SK-N-SH treated with all-trans-retinoic acid at 6 μM for 48 hours (cell line): ENCODE measurements around the gene MAP3K12.

ENCODE experiments used
- ARNTL ChIP-seq: fragments of 450-650 bp; formaldehyde crosslinking; IDR thresholded peaks from 2 replicates; pipeline ENCODE4 v1.5.0; 2020; ENCODE audit warnings: low read depth, mild to moderate bottlenecking, moderate library complexity, borderline replicate concordance
- BACH2 ChIP-seq: fragments of 250-450 bp; sonication (Bioruptor Pico); IDR thresholded peaks from 2 replicates; pipeline ENCODE4 v1.9.0; 2021; ENCODE audit warnings: mild to moderate bottlenecking, borderline replicate concordance
- POU6F1 ChIP-seq: fragments of 250-450 bp; sonication (Bioruptor Pico); IDR thresholded peaks from 2 replicates; pipeline ENCODE4 v1.8.0; 2021; ENCODE audit warnings: low read depth, mild to moderate bottlenecking, moderate library complexity, borderline replicate concordance
- RARB ChIP-seq: fragments of 250-450 bp; sonication (Bioruptor Pico); IDR thresholded peaks from 2 replicates; pipeline ENCODE4 v1.8.0; 2021; ENCODE audit warnings: mild to moderate bottlenecking, moderate library complexity
- SNAI2 ChIP-seq: fragments of 250-450 bp; sonication (Bioruptor Pico); IDR thresholded peaks from 2 replicates; pipeline ENCODE4 v1.5.0; 2020; ENCODE audit warnings: mild to moderate bottlenecking, moderate library complexity
- TCF4 ChIP-seq: fragments of 250-450 bp; sonication (Bioruptor Pico); IDR thresholded peaks from 2 replicates; pipeline ENCODE4 v1.8.0; 2021; ENCODE audit warnings: mild to moderate bottlenecking, moderate library complexity, borderline replicate concordance
- ZC3H10 ChIP-seq: fragments of 250-450 bp; sonication (Bioruptor Pico); IDR thresholded peaks from 2 replicates; pipeline ENCODE4 v1.5.1; 2021; ENCODE audit warnings: mild to moderate bottlenecking, moderate library complexity
- ZNF70 ChIP-seq: fragments of 450-650 bp; formaldehyde crosslinking; IDR thresholded peaks from 2 replicates; pipeline ENCODE4 v1.5.0; 2020; ENCODE audit warnings: mild to moderate bottlenecking, moderate library complexity
- ZNF8 ChIP-seq: fragments of 450-650 bp; formaldehyde crosslinking; IDR thresholded peaks from 2 replicates; pipeline ENCODE4 v1.5.0; 2020; ENCODE audit warnings: mild to moderate bottlenecking, moderate library complexity
- TF ChIP-seq, protein P1 (sequence below): fragments of 250-450 bp; sonication (Bioruptor Pico); IDR thresholded peaks from 2 replicates; pipeline ENCODE4 v1.8.0; 2020; ENCODE audit warnings: mild to moderate bottlenecking, moderate library complexity, borderline replicate concordance
- TF ChIP-seq, protein P2 (sequence below): fragments of 250-450 bp; sonication (Bioruptor Pico); IDR thresholded peaks from 2 replicates; pipeline ENCODE4 v1.5.1; 2020; ENCODE audit warnings: low read depth, mild to moderate bottlenecking, moderate library complexity

GRCh38 chr12:53514628-53515290 is 15.5 kb upstream of the MAP3K12 start:
- TF ChIP-seq TCF4 (CRISPR knock-in tag) (no peak), RARB (CRISPR knock-in tag) (no peak), BACH2 (CRISPR knock-in tag) (no peak), POU6F1 (CRISPR knock-in tag) (no peak), ZC3H10 (CRISPR knock-in tag) (no peak), ARNTL (CRISPR knock-in tag) (no peak), ZNF70 (no peak), ZNF8 (no peak), SNAI2 (CRISPR knock-in tag) (no peak)
- TF ChIP-seq, protein P1, sequence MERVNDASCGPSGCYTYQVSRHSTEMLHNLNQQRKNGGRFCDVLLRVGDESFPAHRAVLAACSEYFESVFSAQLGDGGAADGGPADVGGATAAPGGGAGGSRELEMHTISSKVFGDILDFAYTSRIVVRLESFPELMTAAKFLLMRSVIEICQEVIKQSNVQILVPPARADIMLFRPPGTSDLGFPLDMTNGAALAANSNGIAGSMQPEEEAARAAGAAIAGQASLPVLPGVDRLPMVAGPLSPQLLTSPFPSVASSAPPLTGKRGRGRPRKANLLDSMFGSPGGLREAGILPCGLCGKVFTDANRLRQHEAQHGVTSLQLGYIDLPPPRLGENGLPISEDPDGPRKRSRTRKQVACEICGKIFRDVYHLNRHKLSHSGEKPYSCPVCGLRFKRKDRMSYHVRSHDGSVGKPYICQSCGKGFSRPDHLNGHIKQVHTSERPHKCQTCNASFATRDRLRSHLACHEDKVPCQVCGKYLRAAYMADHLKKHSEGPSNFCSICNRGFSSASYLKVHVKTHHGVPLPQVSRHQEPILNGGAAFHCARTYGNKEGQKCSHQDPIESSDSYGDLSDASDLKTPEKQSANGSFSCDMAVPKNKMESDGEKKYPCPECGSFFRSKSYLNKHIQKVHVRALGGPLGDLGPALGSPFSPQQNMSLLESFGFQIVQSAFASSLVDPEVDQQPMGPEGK (CRISPR knock-in tag): no peak
- TF ChIP-seq, protein P2, sequence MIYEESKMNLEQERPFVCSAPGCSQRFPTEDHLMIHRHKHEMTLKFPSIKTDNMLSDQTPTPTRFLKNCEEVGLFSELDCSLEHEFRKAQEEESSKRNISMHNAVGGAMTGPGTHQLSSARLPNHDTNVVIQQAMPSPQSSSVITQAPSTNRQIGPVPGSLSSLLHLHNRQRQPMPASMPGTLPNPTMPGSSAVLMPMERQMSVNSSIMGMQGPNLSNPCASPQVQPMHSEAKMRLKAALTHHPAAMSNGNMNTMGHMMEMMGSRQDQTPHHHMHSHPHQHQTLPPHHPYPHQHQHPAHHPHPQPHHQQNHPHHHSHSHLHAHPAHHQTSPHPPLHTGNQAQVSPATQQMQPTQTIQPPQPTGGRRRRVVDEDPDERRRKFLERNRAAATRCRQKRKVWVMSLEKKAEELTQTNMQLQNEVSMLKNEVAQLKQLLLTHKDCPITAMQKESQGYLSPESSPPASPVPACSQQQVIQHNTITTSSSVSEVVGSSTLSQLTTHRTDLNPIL (CRISPR knock-in tag): no peak
